IPS-11a (cell line): Measurements from ENCODE around the gene TGFBI.

Source experiments
- H3K4me3 ChIP-seq: one replicate; pipeline ENCODE4 v1.5.1; 2013; ENCODE audit warnings: low read depth, low read length, control low read depth

Gene TGFBI

DNA sequence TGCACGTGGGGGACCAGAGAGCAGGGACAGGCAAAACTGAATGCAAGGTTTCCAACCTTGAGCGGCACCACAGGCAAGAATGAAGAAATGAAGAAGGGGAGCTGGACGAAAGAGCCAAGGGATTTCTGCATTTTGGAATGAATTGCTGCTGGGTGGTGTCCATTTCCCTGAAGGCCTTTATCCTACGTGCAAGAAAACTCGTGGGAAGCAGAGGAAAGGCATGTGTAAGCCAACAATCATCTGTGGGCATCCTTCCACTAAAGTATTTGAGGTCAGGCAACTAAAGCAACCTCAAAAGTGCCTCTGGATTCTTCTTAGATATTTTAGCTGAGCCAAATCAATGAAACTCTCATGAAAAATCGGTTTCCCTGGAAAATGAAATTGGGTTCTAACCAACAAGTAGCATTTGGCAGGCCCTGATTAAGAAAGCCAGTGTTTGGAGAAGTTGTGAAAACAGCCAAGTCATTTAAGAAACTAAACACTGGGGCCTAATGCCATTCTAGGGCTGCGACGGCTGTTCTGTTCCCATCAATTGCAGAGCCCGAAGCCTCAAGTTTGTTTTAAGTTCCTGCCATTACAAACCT, 4.7 kb upstream of the TGFBI start:
- no peak overlapping the region for H3K4me3 ChIP-seq

DNA sequence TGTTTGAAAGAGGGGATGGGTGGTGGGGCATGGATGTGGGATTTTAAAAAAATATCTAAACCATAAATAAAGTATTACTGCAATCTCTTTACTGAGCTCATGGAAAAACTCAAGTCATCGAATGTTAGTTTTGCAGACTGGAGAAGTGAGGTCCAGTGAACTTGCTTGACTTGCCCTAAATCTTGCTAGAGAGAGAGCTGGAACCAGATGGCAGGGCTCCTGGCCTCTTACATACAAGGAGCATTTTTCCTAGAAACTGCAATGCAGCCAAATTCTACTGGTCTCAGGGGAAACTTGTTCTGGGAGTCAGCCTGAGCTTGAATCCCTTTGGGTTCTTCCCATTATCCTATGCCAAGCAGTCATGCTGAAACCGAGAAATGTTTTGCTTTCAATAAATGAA, 2.9 kb upstream of the TGFBI start:
- no peak overlapping the region for H3K4me3 ChIP-seq

DNA sequence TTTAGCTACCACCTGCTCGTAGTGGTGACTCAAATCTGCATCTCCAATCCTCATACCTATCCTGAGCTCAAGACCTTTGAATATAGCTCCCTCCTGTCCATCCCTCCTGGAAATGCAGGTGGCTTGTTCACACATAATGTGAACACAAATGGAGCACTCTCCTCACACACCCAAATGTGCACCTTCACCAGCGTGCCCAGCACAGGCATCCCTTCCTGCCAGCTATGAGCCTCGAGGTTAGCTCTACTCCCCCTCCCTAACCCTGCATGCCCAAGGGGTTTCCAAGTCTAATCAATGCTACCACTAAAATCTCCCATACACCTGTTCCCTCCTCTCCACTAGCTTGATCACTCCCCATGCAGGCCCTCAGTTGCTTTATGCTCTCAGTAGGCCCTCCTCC, 2.2 kb upstream of the TGFBI start:
- no peak overlapping the region for H3K4me3 ChIP-seq

DNA sequence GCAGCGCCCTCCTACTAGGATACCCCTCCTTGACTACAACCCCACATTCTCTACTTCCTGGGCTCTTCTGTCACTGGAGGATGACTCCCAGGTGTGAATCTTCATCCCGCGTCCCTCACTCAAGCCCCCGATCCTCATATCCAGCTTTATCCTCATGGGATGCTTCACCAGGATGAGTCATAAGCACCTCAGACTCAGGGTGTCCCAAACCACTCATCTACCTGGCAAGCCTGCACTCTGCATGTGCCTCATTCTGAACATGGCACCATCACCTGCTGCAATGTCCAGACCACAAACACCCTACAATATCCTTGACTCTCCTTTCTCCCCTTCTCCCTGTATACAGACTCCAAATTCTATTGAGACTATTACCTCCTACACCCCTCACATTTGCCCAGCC, 1.5 kb upstream of the TGFBI start:
- no peak overlapping the region for H3K4me3 ChIP-seq

DNA sequence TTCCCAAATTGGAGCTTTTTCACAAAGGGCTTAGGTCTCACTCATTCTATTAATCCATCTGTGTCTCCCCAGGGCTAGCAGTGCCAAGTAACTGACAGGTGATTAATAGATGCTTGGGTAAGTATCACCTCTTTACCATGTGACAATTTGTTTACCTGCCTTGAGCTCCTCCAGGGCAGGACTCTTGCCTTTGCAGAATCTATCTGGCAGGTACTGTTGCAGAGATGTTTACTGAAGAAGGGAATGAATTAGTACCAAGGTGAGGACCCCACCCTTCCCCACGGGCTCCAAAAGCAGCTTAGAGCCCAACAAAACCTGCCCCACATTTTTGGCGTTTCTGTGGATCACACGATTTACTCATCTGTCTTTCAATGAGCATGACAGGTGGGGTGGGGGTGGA, 698 bp upstream of the TGFBI start:
- no peak overlapping the region for H3K4me3 ChIP-seq

DNA sequence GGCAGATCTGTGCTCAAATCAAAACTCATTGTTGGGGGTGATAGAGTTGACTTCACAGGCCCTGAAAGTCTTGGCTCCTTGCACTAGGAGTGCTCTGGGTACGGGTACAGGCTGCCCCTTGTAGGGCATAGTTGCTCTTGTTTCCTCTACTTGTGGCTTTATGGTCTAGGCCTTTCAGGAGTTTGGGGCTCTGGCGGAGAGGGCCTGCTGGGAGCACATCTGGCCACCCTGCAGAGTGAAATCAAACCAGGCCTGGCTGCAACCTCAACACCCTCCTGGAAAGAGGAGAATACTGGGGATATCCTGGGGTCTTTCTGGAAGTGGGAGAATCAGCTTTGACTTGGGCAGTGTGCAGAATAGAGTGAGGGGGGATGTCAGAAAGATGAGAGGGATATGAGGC, 1.5 kb downstream of the TGFBI start:
- no peak overlapping the region for H3K4me3 ChIP-seq

DNA sequence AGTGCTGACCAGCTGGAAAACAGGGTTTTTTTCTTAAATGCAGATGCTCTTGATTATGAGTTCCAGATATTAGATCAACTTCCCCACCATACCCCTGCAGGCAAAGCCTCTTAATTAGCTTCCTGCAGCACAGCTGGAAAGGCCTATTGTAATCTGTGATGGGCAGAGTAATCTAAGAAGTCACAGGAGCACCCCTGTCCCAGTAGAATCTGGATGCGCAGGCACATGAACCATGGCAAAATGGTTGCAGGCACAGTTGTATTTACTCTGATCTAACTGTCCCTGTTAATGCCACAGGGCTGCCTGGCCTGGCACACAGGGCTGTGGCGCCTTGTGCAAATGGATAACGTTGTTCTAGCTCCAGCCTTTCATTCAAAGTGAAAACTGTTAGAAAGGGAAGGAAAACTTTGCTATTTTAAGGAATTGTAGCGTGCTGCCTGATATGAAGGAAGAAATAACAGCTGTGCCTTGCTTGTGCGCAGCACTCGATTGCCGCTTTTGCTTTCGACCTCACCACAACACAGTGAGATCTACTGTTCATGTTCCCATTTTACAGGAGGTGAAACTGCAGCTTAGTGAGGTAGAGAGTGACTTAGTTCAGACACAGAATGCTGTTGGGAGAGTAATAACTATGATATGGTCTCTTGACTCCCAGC, 2.3 kb downstream of the TGFBI start:
- H3K4me3 ChIP-seq: no peak overlapping the region

DNA sequence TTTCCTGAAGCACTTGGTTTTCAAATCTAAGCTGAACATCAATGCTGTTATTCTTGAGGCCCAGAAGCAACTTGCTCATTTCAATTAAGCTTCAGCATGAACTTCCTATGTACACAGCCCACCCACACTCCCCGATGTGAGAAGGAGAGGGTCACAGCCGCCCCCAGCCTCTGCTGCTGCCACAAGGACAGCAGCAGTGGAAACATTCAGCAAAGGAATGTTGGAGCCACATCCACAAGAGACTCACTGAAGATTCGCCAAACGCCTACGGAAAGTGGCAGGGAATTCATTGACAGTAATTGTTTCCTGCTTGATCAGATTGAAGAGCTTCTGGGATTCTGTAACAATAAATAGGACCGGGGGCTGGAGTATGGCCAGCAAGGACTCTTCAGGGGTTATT, 2.9 kb downstream of the TGFBI start:
- no peak overlapping the region for H3K4me3 ChIP-seq

DNA sequence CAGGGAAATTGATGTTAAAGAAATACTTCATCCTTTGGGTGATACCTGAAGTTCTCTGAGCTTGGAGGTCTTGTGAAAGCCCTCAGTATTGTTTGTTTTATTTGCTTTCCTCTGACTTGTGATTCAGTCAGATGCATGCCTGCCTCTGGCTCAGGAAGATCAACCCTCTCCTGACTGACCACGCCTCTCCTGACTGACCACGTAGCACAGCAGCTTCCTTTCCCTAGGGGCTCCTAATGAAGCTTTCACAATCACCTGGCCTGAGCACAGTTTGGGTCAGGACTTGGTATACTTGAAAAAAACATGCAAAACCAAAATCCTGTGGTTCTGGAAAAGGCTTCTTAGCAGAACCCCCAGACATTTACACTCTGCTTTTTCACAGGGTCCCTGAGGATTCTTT, 3.8 kb downstream of the TGFBI start:
- no peak overlapping the region for H3K4me3 ChIP-seq

DNA sequence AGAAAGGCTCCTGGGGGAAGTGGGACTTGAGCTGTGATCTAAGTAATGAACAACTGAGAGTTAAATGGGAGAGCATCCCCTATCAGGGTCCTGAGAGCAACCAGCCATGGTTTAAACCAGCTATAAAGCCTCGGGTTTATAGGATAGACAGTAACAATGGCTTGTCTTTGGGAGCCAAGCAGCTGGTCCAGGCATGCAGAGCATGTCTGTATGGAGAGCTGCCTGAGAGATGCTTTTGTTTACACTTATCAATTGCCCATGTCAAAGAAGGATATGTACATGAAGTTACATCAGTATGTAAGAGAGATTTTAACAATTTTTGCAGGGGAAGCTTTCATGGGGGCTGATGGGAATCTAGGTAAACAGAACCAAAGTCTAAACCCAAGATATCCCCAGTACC, 4.4 kb downstream of the TGFBI start:
- H3K4me3 ChIP-seq: no peak overlapping the region

DNA sequence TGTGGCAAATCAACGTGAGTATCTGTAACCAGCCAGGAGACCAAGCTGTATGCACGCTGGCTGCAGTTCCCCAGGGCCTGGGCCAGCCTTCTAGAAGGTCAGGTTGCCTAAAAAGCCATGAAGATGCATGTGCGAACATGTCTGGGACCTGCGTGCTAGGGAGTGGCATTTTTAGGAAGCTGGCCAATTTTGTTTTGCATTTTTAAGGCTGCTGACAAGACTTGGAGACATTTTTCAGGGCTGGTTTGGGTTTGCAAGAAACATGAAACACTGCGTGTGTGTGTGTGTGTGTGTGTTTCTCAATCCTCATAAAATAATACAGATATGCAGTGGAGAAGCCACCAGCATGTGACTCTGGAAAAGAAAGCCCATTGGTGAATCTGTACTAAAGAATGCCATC, 5.1 kb downstream of the TGFBI start:
- H3K4me3 ChIP-seq: no peak overlapping the region

DNA sequence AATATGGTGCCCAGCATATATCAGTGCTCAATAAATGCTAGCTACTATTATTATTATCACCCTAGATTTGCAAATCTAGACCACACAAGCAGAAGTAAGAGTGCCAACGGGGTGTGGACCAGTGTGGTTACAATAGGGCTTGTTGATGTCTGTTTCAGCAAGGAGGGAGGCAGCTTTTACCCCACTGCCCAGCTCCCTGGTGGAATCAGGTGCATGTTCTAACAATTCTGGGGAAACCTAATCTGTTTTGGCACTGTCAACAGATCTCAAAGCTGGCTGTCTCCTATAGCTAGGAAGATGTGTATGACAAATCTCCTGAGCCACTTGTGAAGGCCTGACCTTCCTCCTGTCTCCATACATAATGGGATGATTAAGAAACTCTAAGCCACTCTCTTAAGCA, 5.7 kb downstream of the TGFBI start:
- H3K4me3 ChIP-seq: no peak overlapping the region

DNA sequence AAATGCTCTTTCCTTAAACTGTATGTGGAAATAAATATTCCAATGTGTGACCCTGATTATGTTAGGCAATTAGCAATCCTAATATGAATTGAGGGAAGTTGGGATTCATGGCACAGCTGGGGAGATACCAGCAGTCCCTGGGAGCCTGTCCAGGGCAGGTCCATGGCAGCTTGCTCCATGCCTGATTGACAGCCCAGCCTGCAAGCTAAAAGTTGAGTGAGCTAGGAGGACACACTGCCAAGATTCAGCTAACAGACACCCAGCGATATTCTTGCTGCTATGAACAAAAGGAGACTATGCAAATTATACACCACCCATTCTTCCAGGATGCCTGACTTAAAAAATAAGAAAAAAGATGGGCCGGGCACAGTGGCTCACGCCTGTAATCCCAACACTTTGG, 6.2 kb downstream of the TGFBI start:
- no peak overlapping the region for H3K4me3 ChIP-seq

DNA sequence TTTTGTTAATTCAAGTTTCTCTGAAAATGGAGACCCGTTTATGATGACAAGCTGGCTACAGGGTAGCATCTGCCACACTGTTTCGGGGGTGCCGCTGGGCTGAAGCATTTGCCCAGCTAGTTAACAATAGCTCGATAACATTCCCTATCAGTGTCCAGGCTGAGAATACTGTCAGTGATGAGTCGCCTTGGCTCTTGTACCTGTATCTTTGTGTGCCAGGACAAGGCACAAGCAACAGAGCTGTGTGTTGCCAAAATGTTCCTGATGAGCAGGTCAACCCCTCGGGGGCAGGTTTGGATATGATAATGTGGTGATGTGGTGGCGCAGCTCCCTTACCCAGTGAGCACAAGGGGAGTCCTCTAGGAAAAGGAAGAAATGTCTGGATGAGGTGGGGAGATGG, 7.0 kb downstream of the TGFBI start:
- H3K4me3 ChIP-seq: no peak overlapping the region

DNA sequence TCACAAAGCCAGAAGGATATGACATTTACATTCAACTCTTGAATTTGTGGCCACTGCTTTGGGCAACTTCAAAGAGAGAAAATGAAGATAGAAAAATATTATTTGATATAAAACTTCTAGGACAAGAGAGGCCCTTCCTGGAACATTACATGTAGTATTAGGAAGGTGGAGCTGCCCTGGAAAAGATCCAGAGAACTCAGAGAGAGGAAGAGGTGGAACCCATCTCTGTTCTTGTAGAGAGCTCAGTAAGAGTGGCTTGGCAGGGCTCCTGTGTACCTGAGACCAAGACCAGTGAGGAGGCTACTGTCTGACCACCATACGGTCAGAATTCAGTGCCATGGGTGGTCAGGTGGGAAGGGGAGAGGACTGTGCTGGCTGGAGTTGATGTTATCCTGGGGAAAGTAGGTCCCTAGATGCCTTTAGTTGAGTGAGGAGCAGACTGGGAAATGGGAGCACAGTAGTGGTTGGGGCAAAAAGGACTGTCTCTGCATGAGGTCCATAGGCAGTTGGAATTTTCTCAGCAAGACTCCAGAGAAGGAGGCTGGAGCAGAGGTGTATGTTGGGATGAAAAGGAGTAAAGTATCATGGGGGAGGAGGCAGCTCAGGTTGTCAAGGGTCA, 7.6 kb downstream of the TGFBI start:
- no peak overlapping the region for H3K4me3 ChIP-seq

DNA sequence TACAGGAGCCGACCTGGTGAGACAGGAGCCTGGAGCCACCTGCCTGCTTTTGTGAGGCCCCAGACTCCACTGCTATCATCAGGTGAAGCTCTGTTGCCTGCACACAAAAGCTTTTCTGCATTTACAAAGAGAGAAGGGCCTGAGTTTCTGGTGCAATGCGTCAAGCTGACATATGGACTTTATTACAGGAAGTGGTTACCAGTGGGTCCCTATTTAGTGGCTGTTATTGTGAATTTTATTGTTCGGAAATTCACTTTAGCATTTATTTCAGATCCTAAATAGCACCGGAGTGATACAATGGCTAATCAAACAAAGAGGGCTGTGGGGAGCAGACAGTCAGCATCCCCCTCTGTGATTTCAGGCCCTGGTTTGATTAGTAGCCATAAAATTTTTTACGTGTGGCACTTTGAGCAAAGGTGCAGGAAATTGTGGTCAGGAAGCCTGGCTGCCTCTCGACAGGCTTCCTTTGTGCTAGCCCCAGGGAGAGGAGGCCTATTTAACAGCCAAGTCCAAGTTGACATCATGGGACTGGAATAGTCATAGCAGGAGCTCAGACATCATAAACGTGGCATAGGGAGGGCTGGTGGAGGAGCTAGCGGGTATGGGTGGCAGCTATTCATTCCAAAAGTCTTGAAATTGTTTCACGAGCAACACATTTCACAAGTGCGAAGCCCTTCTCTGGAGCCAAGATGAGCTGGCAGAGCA, 8.4 kb downstream of the TGFBI start:
- no peak overlapping the region for H3K4me3 ChIP-seq

DNA sequence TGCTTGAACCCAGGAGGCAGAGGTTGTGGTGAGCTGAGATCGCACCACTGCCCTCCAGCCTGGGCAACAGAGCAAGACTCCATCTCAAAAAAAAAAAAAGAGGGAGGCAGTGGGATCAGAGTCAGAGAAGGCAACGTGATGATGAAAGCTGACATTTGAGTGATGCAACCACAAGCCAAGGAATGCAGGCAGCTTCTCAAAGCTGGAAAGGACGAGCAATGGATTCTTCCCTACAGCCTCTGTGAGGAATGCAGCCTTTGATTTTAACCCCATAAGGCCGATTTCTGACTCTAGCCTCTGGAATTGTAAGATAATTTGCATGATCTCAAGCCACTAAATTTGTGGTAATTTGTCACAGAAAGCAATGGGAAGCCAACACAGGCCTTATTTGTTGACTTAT, 9.8 kb downstream of the TGFBI start:
- H3K4me3 ChIP-seq: no peak overlapping the region

DNA sequence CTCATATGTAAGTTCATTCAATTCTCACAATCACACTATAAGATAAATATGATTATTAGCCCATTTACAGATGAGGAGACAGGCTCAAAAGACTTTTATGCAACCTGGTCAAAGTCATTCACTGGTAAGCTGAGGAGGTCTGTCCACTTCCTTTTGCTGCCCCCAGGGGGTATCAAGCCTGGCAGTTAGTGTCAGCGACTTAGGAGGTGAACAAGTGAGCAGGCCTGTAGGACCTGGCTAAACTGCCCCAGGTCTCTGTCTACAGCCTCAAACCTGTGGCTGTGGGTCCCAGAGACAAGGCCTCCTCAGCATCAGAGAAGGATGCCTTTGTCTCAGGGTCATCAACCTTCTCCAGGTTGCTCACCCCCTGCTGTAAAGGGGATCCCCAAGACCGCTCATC, 10.4 kb downstream of the TGFBI start:
- H3K4me3 ChIP-seq: no peak overlapping the region

DNA sequence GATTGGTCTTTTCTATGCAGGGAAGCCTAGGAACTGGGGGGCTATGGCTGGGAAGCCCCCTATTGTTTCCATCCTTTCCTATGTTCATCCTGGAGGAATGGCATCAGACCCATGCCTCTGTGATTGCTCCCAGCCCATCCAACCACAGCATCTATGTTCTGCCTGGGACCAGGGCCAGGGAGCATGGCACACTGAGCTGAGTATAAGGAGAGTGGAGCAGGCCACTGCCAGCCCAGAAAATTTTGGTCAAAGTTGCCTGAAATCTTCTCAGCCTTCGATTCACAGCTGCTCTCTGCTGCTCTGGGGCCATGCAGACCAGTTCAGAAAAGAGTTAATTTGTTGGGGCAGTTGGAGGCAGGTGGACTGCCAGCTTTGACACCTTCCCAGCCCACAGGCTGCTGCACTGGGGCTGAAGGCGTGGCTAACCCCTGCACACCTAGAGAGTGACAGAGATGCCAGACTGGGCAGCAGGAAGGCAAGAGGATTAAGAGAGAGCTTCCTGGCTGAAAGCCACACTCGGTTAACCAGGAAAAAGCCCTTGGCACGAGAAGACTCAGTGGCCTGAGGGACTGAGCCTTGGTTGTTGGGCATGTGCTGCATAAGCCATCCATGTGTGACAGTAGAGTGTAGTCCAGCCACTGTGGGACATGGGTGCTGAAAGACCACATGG, 12.1 kb downstream of the TGFBI start:
- no peak overlapping the region for H3K4me3 ChIP-seq

DNA sequence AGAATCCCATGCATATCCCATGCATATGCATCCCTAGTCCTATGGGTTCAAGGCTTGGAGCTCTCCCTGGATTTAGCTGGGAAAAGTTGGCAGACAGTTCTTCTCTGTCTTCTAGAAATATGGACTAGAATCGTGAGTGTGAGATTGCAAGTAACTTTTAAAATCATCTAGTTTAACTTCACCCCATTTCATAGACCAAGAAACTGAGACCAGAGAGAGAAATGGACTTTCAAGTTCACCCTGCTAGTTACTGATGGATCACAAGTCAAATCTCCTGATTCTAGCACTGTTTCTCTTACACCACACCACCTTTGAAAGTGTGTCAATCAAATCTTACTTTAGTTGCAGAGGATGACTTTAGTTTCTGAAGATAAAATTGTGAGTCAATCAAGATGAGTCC, 13.4 kb downstream of the TGFBI start:
- no peak overlapping the region for H3K4me3 ChIP-seq

DNA sequence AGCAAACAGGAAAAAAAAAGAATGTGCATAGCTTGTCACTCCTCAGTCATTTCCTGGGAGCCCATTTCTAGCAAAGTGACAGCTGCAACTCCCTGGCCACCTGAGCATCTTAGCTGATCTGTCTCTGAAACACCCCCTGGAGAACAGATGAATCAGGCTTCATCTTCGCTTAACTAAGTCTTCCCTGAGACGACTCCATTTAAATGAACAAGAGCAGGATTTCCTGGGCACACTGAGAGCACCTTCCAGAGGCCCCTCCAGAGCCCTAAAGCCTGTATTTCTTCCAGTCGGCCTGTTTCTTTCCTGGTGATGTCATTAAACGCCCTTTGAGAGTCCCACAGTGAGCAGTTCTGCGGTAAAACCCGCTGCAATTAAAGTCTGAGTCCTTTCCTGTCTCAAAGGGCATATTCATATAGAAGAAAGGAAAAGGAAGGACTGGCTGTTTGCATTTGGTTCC, 13.9 kb downstream of the TGFBI start:
- H3K4me3 ChIP-seq: no peak overlapping the region

DNA sequence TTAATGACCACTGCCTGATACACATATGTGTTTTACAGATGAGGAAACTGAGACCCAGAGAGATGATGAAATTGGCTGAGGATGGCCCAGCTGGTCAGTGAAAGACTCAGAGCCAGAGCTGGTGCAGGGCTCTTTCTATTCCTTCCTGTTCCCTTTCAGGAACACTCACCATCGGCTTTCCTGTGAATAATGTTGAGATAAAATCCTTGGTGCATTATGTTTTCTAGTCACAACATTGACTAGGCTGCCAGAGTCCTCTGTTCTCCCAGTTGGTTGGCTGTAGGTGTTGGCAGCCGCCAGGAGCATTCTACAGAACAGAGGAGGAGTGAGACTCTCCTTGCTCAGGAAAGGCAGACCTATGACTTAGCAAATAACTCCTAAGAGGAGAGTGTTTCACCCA, 14.8 kb downstream of the TGFBI start:
- H3K4me3 ChIP-seq: no peak overlapping the region
